Stomach (tissue), 4 donors: ENCODE results near the gene C1QTNF8.

Experiments used
- CTCF ChIP-seq, 7 experiments: fragments of 450-650 bp in 4 of 7; fragments of 200-600 bp in 3 of 7; sonication (generic) in 3 of 7; IDR thresholded peaks; one replicate each; pipeline ENCODE4 v1.5.1; 2016 to 2019; ENCODE audit warnings: antibody characterized with exemption in 7 of 7, control low read depth in 2 of 7, mild to moderate bottlenecking in 1 of 7
- EP300 ChIP-seq: sonication (generic); formaldehyde crosslinking; IDR thresholded peaks from one replicate; pipeline ENCODE4 v1.6.1; 2017; ENCODE audit warnings: antibody characterized with exemption
- POLR2A ChIP-seq, 4 donors: fragments of 450-650 bp; IDR thresholded peaks; one replicate each; pipeline ENCODE4 v1.6.1; 2016; ENCODE audit warnings: antibody characterized with exemption in 4 of 4, control low read depth in 2 of 4, mild to moderate bottlenecking in 1 of 4, moderate library complexity in 1 of 4
- POLR2AphosphoS5 ChIP-seq, 3 donors: sonication (generic); formaldehyde crosslinking; IDR thresholded peaks; one replicate each; pipeline ENCODE4 v1.6.1; 2016; ENCODE audit warnings: antibody characterized with exemption in 3 of 3

GRCh38 chr16:1123525-1124230 is 27.6 kb upstream of the C1QTNF8 start:
- no peak for TF ChIP-seq CTCF (IDR thresholded peaks at IDR 0.05)
- TF ChIP-seq POLR2A (IDR thresholded peaks at IDR 0.05): no peak
- TF ChIP-seq POLR2AphosphoS5 (IDR thresholded peaks at IDR 0.05): no peak
- TF ChIP-seq EP300: no peak
